Lower lobe of right lung (tissue), 2 donors: ENCODE results near the gene ANK3. TPM values are rescaled to one million over a fixed set of nuclear protein-coding genes. Genes with fewer than 3 reads are reported as not detected.

Source experiments
- ATAC-seq, 2 donors: fragments of 200-7000 bp; cut with Tn5 transposase; one replicate each; pipeline ENCODE4 v1.9.1; 2020 to 2022; ENCODE audit warnings: mild to moderate bottlenecking in 2 of 2, moderate library complexity in 2 of 2
- DNase-seq: peaks from one replicate; pipeline ENCODE4 v3.0.0-alpha.2; 2020
- H3K27ac ChIP-seq: fragments of 200-600 bp; one replicate; pipeline ENCODE4 v1.8.0; 2022
- H3K27me3 ChIP-seq: fragments of 200-600 bp; one replicate; pipeline ENCODE4 v1.8.0; 2022; ENCODE audit warnings: low read depth
- H3K36me3 ChIP-seq: fragments of 200-600 bp; one replicate; pipeline ENCODE4 v1.8.0; 2022; ENCODE audit warnings: mild to moderate bottlenecking
- H3K4me1 ChIP-seq: fragments of 200-600 bp; one replicate; pipeline ENCODE4 v1.8.0; 2022
- H3K4me3 ChIP-seq: fragments of 200-600 bp; one replicate; pipeline ENCODE4 v1.8.0; 2022; ENCODE audit warnings: mild to moderate bottlenecking
- H3K9me3 ChIP-seq: fragments of 200-600 bp; one replicate; pipeline ENCODE4 v1.8.0; 2022
- intact Hi-C: fragments of 100-400 bp; cut with DNase I; formaldehyde crosslinking; loops from one replicate; pipeline ENCODE4 v1.11.0; 2022
- total RNA-seq: library from RNA; stranded (reverse); fragmentation: NEBNext Ultra II Directional; extraction: Animal tissue kit (Norgen Biotek cat#: 25700); gene quantifications from one replicate; pipeline ENCODE4 v1.2.1, GENCODE V29; 2021
- TF ChIP-seq, protein P1 (sequence below): fragments of 200-600 bp; IDR thresholded peaks from one replicate; pipeline ENCODE4 v1.8.0; 2022; ENCODE audit warnings: antibody characterized with exemption, mild to moderate bottlenecking
- donor health status: DM: no; HTN: yes; CAD: no; lungs with severe emphysema.

Gene ANK3
- total RNA-seq, 1 donor from 2014 or later, result 75.9 TPM

DNA sequence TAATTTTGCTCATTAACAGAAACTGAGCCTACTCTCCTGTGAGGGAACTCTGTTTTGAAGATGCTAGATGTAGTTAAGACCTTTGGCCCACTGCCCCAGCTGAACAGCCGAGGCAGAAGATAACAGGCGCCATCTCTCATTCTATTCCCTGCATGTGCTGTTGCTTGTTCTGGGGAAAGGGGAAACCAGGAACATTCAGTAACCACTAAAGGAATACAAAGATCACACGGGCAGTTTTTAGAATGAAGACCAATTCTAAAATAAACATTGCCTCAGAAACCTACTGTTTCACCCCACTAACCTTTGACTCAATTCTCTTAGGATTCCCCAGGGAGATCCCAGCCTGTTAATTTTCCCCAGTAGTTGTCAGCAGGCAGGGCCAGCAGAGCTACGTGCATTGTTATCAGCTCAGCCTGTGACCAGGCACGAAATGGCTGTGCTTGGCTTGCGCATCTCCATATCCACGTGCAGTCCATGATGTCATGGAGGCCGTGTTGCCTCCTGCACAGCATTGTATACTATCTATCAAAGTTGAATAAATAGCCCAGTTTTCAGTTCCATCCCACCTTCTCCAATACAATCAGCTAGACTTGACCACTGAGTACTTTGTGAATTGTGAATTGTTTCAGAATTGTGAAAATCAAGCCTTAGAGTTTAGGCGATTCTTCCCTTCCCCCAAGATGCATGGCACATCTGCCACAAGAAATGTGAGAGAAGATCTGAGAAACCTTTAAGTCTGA lies 36.0 kb downstream of the ANK3 start:
- DNase-seq, result no peak
- no peaks in the 10 kb centered on the region for H3K9me3 ChIP-seq
- TF ChIP-seq, protein P1, sequence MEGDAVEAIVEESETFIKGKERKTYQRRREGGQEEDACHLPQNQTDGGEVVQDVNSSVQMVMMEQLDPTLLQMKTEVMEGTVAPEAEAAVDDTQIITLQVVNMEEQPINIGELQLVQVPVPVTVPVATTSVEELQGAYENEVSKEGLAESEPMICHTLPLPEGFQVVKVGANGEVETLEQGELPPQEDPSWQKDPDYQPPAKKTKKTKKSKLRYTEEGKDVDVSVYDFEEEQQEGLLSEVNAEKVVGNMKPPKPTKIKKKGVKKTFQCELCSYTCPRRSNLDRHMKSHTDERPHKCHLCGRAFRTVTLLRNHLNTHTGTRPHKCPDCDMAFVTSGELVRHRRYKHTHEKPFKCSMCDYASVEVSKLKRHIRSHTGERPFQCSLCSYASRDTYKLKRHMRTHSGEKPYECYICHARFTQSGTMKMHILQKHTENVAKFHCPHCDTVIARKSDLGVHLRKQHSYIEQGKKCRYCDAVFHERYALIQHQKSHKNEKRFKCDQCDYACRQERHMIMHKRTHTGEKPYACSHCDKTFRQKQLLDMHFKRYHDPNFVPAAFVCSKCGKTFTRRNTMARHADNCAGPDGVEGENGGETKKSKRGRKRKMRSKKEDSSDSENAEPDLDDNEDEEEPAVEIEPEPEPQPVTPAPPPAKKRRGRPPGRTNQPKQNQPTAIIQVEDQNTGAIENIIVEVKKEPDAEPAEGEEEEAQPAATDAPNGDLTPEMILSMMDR, result no peak
- H3K27me3 ChIP-seq, result no peaks in the 10 kb centered on the region
- ATAC-seq, result no peak
- H3K27ac ChIP-seq, result no peak overlapping the region
- H3K36me3 ChIP-seq, result no peaks in the 10 kb centered on the region
- H3K4me1 ChIP-seq, result no peaks in the 10 kb centered on the region
- H3K4me3 ChIP-seq, result no peak overlapping the region
- intact Hi-C loops, result no loop called here

DNA sequence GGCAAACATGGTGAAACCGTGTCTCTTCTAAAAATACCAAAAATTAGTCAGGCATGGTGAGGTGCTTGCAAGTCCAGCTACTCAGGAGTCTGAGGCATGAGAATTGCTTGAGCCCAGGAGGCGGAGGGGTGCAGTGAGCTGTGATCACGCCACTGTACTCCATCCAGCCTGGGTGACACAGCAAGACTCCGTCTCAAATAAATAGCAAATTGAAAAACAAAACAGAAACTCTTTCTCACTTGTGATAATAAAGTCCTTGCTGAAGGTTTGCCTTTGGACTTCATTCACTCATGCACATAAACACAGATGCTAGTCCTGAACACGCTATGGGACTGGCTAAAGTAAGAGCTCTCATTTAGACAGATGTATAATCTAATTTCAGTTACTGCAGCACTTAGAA lies 37.6 kb downstream of the ANK3 start:
- Histone ChIP-seq H3K36me3 (no peaks in the 10 kb centered on the region), H3K4me1 (no peaks in the 10 kb centered on the region), H3K27ac (no peak overlapping the region), H3K9me3 (no peaks in the 10 kb centered on the region), H3K27me3 (no peaks in the 10 kb centered on the region), H3K4me3 (no peak overlapping the region)
- TF ChIP-seq, protein P1, result no peak
- ATAC-seq (no peak), DNase-seq (no peak)
- intact Hi-C loops, result no loop called here

DNA sequence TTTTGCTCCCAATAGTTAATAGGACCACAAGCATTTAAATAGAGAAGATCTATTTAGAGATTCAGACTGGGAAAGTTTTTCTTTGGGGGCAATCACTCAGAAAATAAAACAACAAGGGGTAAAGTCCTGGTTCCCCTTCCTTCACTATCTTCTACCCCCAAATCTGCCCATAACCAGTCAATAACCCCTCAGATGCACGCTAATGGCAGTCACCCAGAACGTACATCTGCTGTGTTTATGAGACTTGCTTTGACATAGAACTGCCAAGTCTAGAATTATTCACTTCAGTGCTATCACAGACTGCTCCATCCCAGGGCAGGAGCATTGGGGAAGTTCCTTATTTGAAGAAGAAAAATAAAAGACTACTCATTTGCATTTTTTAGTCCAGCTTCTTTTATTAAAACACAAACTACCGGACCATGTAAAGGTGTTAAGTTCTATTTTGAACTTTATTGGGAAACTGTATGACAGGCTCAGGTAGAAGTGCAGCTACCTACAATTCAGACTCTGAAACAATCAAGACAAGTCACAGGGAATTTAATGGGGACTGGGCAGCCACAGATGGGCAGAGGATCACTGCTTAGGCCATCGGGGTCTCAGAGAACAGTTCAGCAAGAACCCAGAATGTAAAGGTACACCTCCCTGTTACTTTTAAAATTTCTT lies 38.4 kb downstream of the ANK3 start:
- Histone ChIP-seq H3K4me1 (no peaks in the 10 kb centered on the region), H3K9me3 (no peaks in the 10 kb centered on the region), H3K36me3 (no peaks in the 10 kb centered on the region), H3K27me3 (no peaks in the 10 kb centered on the region), H3K4me3 (no peak overlapping the region), H3K27ac (no peak overlapping the region)
- DNase-seq (no peak), ATAC-seq (no peak)
- TF ChIP-seq, protein P1, result no peak
- intact Hi-C loops, result no loop called here

DNA sequence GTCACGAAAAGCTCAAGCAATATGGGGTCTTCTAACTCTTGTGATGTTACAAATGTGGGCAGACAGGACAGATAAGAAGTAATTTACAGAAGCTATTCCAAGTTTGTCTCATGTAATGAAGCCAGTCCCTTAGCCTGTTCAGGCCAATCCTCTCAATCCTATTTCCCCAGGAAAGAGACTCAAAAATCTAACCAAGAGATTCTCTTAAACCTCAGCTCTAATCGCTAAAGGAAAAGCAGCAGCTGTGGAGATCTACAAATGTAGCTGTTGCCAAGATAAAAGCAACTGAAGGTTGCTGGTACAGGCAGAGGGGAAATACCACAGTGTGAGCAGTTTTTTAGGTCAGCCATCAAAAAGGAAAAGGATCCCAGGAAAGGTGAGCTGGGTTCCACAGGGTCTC lies 39.3 kb downstream of the ANK3 start:
- TF ChIP-seq, protein P1, result no peak
- intact Hi-C loops, result no loop called here
- Histone ChIP-seq H3K9me3 (no peaks in the 10 kb centered on the region), H3K4me3 (no peak overlapping the region), H3K36me3 (no peaks in the 10 kb centered on the region), H3K4me1 (no peaks in the 10 kb centered on the region), H3K27me3 (no peaks in the 10 kb centered on the region), H3K27ac (no peak overlapping the region)
- ATAC-seq, result no peak
- no peak for DNase-seq

DNA sequence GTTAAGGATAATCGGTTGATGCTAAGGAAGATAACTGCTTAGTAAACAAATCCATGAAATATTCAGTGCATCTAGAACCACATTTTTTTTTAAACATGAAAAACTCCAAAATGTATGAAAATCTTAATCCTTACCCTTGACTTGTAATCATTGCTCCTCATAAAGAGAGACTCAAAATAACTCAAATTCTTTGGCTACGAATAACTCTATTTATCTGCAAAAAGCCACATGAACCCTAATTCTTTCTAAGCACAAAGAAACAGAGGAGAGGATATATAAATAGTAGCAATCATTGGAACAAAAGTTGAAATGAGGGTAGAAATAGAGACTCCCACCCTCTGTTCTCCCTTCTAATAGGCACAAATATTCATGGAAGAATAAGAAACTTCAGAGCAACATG lies 40.2 kb downstream of the ANK3 start:
- TF ChIP-seq, protein P1, result no peak
- no peak overlapping the region for H3K27ac ChIP-seq

More for the DNA sequence above, 40.2 kb downstream of the ANK3 start:
- no peaks in the 10 kb centered on the region for H3K36me3 ChIP-seq
- no peaks in the 10 kb centered on the region for H3K27me3 ChIP-seq
- DNase-seq (no peak), ATAC-seq (no peak)
- no peak overlapping the region for H3K4me3 ChIP-seq
- no peaks in the 10 kb centered on the region for H3K4me1 ChIP-seq
- intact Hi-C loops, result no loop called here
- H3K9me3 ChIP-seq, result no peaks in the 10 kb centered on the region
